Dermis microvascular lymphatic vessel endothelial cell (primary cell): Measurements from ENCODE around the gene RASAL2. TPM values are rescaled to one million over a fixed set of nuclear protein-coding genes. Genes with fewer than 3 reads are reported as not detected.
"Not testable (repeated sequence)": the region's sequence is repeated elsewhere in the genome, so short reads cannot be mapped to it uniquely, and the experiment has no call there.

Experiments used
- DNase-seq, 2 donors: peaks; one replicate each; pipeline versions ENCODE4 v3.0.0 to v3.0.0-alpha.2; 2010; ENCODE audit warnings: low read depth in 2 of 2
- total RNA-seq: library from RNA; depleted of rRNA; stranded (reverse); fragments of >200 nt; gene quantifications from 2 replicates; pipeline ENCODE4 v1.2.1, GENCODE V29; 2014

The RASAL2 gene
- total RNA-seq, 1 donor from 2014 or later, result 12.6 TPM

GRCh38 chr1:178277793-178278530 lies 184.1 kb downstream of the RASAL2 start:
- DNase-seq, result no peak

- DNase-seq, result no peak
Measured at GRCh38 chr1:178278916-178279686, 185.2 kb downstream of the RASAL2 start.

- DNase-seq, result peak; percentile 45 to 71
Measured at GRCh38 chr1:178282949-178283367, 189.1 kb downstream of the RASAL2 start.

GRCh38 chr1:178283409-178283808 lies 189.5 kb downstream of the RASAL2 start:
- no peak for DNase-seq

- peak in 1 of 2 donors; percentile 17 for DNase-seq
Measured at GRCh38 chr1:178284058-178284457, 190.2 kb downstream of the RASAL2 start.

GRCh38 chr1:178291166-178291565 lies 197.3 kb downstream of the RASAL2 start:
- no peak for DNase-seq

- DNase-seq, result no peak
Measured at GRCh38 chr1:178294654-178295053, 200.8 kb downstream of the RASAL2 start.

GRCh38 chr1:178300352-178300699 lies 206.4 kb downstream of the RASAL2 start:
- no peak for DNase-seq

- DNase-seq, result no peak
Measured at GRCh38 chr1:178301141-178301540, 207.2 kb downstream of the RASAL2 start.

GRCh38 chr1:178307264-178307663 lies 213.4 kb downstream of the RASAL2 start:
- DNase-seq, result no peak

- no peak for DNase-seq
Measured at GRCh38 chr1:178308438-178308837, 214.5 kb downstream of the RASAL2 start.

- peak; percentile 66 to 74 for DNase-seq
Measured at GRCh38 chr1:178310685-178311105, 216.8 kb downstream of the RASAL2 start.

GRCh38 chr1:178311164-178311563 lies 217.3 kb downstream of the RASAL2 start:
- no peak for DNase-seq

GRCh38 chr1:178320280-178320982 lies 226.5 kb downstream of the RASAL2 start:
- DNase-seq, result not testable (repeated sequence)

- DNase-seq, result no peak
Measured at GRCh38 chr1:178323067-178323466, 229.2 kb downstream of the RASAL2 start.

- DNase-seq, result peak in 1 of 2 donors; percentile 35
Measured at GRCh38 chr1:178324003-178324402, 230.1 kb downstream of the RASAL2 start.

GRCh38 chr1:178328728-178329127 lies 234.8 kb downstream of the RASAL2 start:
- DNase-seq, result no peak

GRCh38 chr1:178330153-178330552 lies 236.2 kb downstream of the RASAL2 start:
- DNase-seq, result no peak

GRCh38 chr1:178330848-178331497 lies 237.1 kb downstream of the RASAL2 start:
- no peak for DNase-seq

GRCh38 chr1:178335426-178335825 lies 241.5 kb downstream of the RASAL2 start:
- no peak for DNase-seq

- no peak for DNase-seq
Measured at GRCh38 chr1:178337091-178337706, 243.3 kb downstream of the RASAL2 start.
